ENCODE results near the gene RPEL1. TPM values are rescaled to one million over a fixed set of nuclear protein-coding genes. Genes with fewer than 3 reads are reported as not detected.

The RPEL1 gene
- total RNA-seq, 4 donors from 2014 or later = not detected

- TF ChIP-seq POLR2A (IDR thresholded peaks at IDR 0.05) = no peak
- TF ChIP-seq, protein P1, sequence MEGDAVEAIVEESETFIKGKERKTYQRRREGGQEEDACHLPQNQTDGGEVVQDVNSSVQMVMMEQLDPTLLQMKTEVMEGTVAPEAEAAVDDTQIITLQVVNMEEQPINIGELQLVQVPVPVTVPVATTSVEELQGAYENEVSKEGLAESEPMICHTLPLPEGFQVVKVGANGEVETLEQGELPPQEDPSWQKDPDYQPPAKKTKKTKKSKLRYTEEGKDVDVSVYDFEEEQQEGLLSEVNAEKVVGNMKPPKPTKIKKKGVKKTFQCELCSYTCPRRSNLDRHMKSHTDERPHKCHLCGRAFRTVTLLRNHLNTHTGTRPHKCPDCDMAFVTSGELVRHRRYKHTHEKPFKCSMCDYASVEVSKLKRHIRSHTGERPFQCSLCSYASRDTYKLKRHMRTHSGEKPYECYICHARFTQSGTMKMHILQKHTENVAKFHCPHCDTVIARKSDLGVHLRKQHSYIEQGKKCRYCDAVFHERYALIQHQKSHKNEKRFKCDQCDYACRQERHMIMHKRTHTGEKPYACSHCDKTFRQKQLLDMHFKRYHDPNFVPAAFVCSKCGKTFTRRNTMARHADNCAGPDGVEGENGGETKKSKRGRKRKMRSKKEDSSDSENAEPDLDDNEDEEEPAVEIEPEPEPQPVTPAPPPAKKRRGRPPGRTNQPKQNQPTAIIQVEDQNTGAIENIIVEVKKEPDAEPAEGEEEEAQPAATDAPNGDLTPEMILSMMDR (IDR thresholded peaks at IDR 0.05) = no peak
- Histone ChIP-seq H3K36me3 (no peaks in the 10 kb centered on the region), H3K4me1 (peaks cover 5 to 17% of the 10 kb centered on the region in 2 donors), H3K9me3 (no peaks in the 10 kb centered on the region), H3K27me3 (peaks cover 22% of the 10 kb centered on the region), H3K27ac (no peak overlapping the region), H3K4me3 (replicated peaks in 1 of 3) (no peak overlapping the region)
- intact Hi-C loops (cut with DNase I) = no loop called here
- no peak for DNase-seq
- WGBS, 2 donors = 61 to 69% methylated on average over 3 of the region's 3 CpGs
These were observed 34.3 kb downstream of the RPEL1 start for GRCh38 chr10:103280031-103280430.

DNA sequence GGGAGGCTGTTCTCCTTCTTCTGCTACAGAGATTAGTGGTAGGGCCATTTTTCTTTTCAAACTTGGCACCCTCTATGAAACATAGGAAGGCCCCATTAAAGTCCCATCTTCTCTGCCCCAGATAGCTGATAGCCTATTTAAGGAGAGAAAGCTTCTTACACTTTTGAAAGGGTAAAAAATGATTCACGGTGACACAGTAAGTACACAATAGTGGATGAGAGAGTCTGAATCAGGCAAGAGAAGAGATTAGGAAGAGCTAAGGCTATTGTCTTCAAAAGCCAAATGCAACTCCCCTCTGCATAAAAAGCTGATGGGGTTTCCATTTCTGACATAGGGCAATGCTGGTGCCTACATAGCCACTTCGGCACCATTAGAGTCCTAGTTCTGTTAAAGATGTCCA, 34.8 kb downstream of the RPEL1 start:
- H3K27me3 ChIP-seq = peaks cover 22% of the 10 kb centered on the region
- DNase-seq = no peak
- TF ChIP-seq, protein P1 (IDR thresholded peaks at IDR 0.05) = no peak
- no peak for TF ChIP-seq POLR2A (IDR thresholded peaks at IDR 0.05)
- H3K36me3 ChIP-seq = no peaks in the 10 kb centered on the region
- 90 to 96% methylated on average over 2 of the region's 2 CpGs for WGBS, 2 donors
- H3K4me3 ChIP-seq (replicated peaks in 1 of 3) = no peak overlapping the region
- H3K27ac ChIP-seq = no peak overlapping the region
- no peaks in the 10 kb centered on the region for H3K9me3 ChIP-seq
- peaks cover 5 to 17% of the 10 kb centered on the region in 2 donors for H3K4me1 ChIP-seq
- intact Hi-C loops (cut with DNase I) = no loop called here

GRCh38 chr10:103281753-103282152, 36.1 kb downstream of the RPEL1 start:
- TF ChIP-seq, protein P1 (IDR thresholded peaks at IDR 0.05) = no peak
- no peak for TF ChIP-seq POLR2A (IDR thresholded peaks at IDR 0.05)
- peaks cover 4 to 14% of the 10 kb centered on the region in 2 donors for H3K4me1 ChIP-seq
- DNase-seq = no peak
- H3K27me3 ChIP-seq = peaks cover 16% of the 10 kb centered on the region
- no peaks in the 10 kb centered on the region for H3K9me3 ChIP-seq
- H3K36me3 ChIP-seq = no peaks in the 10 kb centered on the region
- no peak overlapping the region for H3K4me3 ChIP-seq (replicated peaks in 1 of 3)
- no peak overlapping the region for H3K27ac ChIP-seq
- intact Hi-C loops (cut with DNase I) = no loop called here
- 1 to 8% methylated on average over 14 of the region's 14 CpGs for WGBS, 2 donors

- H3K27ac ChIP-seq = no peak overlapping the region
- H3K36me3 ChIP-seq = no peaks in the 10 kb centered on the region
- H3K27me3 ChIP-seq = peaks cover 6% of the 10 kb centered on the region
- intact Hi-C loops (cut with DNase I) = no loop called here
- TF ChIP-seq POLR2A (IDR thresholded peaks at IDR 0.05) = no peak
- TF ChIP-seq, protein P1 (IDR thresholded peaks at IDR 0.05) = no peak
- H3K9me3 ChIP-seq = no peaks in the 10 kb centered on the region
- DNase-seq = no peak
- H3K4me3 ChIP-seq (replicated peaks in 1 of 3) = no peak overlapping the region
- 60 to 65% methylated on average over 1 of the region's 1 CpG for WGBS, 2 donors
- H3K4me1 ChIP-seq = peaks cover 0 to 2% of the 10 kb centered on the region in 2 donors
These were observed 37.3 kb downstream of the RPEL1 start for GRCh38 chr10:103282961-103283360.

DNA sequence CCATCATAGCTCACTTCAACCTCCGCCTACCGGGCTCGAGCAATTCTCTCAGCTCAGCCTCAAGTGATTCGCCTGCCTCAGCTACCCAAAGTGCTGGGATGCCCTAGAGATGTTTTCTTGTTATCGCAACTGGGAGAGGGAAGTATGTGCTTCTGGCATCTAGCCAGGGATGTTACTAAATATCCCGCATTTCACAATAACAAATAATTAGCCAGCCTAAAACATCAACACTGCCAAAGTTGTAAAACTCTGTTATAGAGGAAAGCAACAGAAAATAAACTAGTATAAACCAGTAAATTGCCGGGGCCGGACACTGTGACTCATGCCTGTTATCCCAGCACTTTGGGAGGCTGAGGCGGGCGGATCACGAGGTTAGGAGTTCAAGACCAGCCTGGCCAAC, 38.5 kb downstream of the RPEL1 start:
- intact Hi-C loops (cut with DNase I) = no loop called here
- TF ChIP-seq, protein P1 (IDR thresholded peaks at IDR 0.05) = no peak
- TF ChIP-seq POLR2A (IDR thresholded peaks at IDR 0.05) = no peak
- H3K9me3 ChIP-seq = no peaks in the 10 kb centered on the region
- no peaks in the 10 kb centered on the region for H3K4me1 ChIP-seq
- H3K27ac ChIP-seq = no peak overlapping the region
- no peak for DNase-seq
- no peaks in the 10 kb centered on the region for H3K36me3 ChIP-seq
- H3K27me3 ChIP-seq = no peaks in the 10 kb centered on the region
- 84 to 86% methylated on average over 11 of the region's 11 CpGs for WGBS, 2 donors
- H3K4me3 ChIP-seq (replicated peaks in 1 of 3) = no peak overlapping the region
